G401 (cell line): ENCODE measurements around the gene C2orf78. TPM values are rescaled to one million over a fixed set of nuclear protein-coding genes. Genes with fewer than 3 reads are reported as not detected.

Experiments
- total RNA-seq: library from RNA; depleted of rRNA; stranded (reverse); fragments of >200 nt; shearing (Covaris generic); gene quantifications from 2 replicates; pipeline ENCODE4 v1.2.3, GENCODE V29; 2014; rRNA removed

Gene C2orf78
- total RNA-seq, 1 experiment from 2014 or later, result 0.07 TPM

Other genes starting within 250 kb of the C2orf78 start
- not detected in 2 replicates for gene NAT8, start 141.8 kb upstream of the C2orf78 start, total RNA-seq
- gene TPRKB, start 46.8 kb upstream of the C2orf78 start, total RNA-seq, result 46.0 and 63.8 TPM in 2 replicates
- gene DUSP11, start 4.1 kb upstream of the C2orf78 start, total RNA-seq, result 35.8 and 63.2 TPM in 2 replicates
- gene STAMBP, start 44.8 kb downstream of the C2orf78 start, total RNA-seq, result 34.6 and 41.4 TPM in 2 replicates
- not detected in 2 replicates for gene ACTG2, start 108.8 kb downstream of the C2orf78 start, total RNA-seq
- gene DGUOK, start 142.7 kb downstream of the C2orf78 start, total RNA-seq, result 57.2 and 68.9 TPM in 2 replicates
- 2.0 and 3.7 TPM in 2 replicates for gene TET3, start 200.7 kb downstream of the C2orf78 start, total RNA-seq